Glomerular visceral epithelial cell (primary cell): ENCODE data around the gene UBC.

Experiments used
- DNase-seq: peaks from one replicate; pipeline ENCODE4 v3.0.0-alpha.2; 2016; ENCODE audit errors: extremely low spot score

The UBC gene

DNA sequence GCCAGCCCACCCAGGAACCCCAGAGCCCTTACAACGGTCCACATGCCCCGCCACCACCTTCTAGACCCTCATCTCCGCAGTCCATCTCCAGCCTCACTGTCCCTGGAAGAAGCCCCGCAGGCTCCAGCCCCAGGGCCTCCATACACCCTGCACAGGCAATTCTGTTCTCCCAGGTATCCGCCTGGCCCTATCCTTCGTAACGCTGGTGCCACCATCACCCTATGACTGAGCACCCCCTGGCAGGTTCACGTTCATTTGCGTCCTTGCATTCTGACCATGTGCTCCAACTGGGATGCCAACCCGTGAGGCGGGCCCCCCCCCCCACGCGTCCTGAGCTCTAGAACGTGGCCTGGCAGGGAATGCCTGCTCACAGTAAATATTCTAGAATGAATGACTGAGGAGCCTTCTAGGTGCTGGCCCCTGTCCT, 50.1 kb downstream of the UBC start:
- no peak for DNase-seq

DNA sequence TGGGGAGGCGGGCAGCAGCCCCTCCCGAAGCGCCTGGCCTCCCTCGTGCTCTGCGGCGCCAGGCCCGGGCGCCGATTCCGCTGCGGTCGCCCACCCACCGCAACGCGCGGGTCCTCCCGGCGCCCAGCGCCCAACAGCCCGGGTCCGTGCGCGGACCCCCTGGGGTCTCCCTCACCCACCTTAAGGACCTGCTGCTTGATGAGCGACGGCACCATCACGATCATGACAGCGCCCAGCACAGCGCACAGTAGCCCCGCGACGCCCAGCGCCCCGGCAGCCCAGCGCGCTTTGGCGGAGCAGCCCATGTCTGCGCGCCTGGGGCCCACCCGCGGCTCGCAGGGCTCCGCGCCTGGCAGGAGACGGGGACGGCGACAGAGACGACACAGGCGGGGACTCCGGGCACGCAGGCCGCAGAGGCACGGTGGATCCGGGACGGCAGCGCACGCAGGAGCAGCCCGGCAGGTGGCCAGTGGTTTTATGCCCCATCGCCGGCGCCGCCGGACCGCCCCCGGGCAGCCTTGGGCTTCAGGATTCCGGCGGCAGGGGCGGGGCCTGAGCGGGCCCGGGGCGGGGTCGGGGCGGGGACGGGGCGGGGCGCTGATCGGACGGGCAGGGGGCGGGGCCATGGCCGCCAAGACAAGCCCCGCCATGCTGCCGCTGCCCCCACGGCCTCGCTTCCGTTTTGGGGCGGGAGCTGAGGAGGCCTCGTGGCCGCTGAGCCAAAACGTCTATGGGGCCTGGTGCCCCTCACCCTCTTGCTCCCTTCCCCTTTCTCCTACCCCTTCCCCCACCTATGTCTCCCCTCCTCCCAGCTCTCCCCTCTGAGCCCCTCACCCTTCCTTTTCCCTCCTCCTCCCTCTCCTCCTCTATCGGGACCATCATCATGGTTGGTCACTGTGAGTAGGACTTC, 50.8 kb downstream of the UBC start, which contains the start of gene SCARB1:
Gene SCARB1 (minus strand): TSS at position 449 of the 910 bp plus-strand sequence. CDS start 144 bp downstream, at position 305.
- peak; percentile 86 for DNase-seq

DNA sequence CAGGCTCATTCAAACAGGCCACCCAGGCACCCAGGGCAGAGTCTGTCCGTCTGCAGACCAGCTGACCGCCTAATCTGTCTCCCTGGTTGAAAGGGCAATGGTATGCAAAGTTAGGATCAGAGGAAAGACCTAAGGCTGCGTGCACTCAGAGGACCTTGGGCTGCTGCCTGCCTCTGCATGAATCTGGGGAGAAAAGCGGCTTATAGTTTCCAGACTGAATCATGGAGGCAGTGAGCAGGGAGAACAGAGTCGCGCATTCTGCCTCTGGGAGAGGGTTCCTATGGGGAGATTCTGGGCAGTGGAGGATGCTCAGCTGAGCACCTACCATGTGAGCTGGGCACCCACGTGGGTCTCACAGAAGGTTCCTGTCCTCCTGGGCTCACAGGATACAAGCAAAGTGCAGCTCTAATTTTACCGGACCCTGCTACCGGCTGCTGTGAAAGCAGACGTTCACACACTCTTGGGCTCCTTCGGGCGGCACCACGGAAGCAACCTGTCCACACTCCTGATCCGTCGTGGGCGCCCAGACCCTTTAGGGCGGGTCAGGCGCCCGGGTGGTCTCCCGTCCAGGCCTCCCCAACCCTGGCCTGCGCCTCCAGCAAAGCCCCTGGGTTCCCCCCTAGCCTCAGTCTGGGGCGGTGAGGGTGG, 51.6 kb downstream of the UBC start:
- DNase-seq = peak; percentile 18

DNA sequence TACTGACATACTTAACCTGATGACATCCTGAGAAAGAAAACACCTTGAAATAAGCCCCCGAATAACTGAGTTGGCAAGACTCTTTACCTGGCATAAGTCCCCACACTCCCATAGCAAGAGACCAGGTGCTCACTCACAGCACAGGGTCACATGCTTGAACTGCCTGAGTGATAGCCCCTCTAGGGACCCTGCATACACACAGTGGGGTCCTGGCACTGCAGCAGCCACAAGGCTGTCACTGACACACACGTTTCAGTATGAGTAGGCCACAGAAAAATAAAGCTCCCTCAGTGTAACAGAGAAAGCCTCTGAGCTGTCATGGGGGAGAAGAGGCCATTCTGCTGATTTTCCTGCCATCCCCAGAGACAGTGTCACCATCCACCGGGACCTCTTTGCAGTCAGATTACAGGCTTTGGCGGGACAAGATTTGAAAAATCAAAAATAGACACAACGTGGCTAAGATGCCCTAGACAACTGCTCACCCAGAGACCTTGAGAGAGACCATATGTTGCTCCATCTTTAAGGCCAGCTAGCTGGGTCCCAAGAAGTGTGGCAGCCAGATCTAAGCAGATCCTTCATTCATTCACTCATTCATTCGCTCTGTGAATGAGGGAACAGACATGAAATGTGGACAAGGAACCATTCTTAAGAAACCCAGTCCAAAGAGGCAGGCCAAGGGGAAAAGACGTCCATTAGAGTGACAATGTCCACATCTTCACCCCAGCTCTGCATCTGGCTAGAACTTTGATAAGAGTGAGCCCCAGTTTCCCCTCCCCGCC, 52.4 kb downstream of the UBC start:
- no peak for DNase-seq
